MV-4-11 (cell line): ENCODE measurements around the gene PTPRN2.
"Not testable (repeated sequence)": the region's sequence is repeated elsewhere in the genome, so short reads cannot be mapped to it uniquely, and the experiment has no call there.

Experiments used
- DNase-seq: peaks from one replicate; lab custom pipeline; 2025; lab: John Stamatoyannopoulos, UW

Gene PTPRN2

DNA sequence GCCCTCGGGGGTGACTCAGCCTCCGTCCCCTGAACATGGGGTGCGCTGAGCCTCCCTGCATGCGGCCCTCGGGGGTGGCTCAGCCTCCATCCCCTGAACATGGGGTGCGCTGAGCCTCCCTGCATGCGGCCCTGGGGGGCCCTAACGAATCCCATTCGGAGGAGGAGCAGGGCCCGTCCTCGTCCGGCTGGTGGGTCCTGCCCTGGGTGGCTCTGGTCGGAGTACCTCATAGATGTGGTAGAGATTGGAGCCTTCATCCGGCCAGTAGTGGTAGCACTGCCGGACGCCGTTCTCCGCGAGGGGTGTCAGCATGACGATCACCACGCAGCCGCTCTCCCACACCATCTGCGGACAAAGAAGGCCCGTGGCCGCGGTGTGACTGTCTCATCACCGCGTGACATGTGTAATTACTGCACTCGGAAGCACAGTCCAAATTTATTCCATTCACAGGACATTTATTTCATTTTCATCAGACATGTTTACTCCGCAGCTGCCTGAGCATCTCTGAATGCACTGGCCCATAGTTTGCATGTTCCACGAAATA lies 1009.8 kb downstream of the PTPRN2 start:
- DNase-seq, result no peak

- peak; percentile 24 for DNase-seq
These were observed 1010.6 kb downstream of the PTPRN2 start for GRCh38 chr7:157577061-157577460.

GRCh38 chr7:157576415-157576814 lies 1011.2 kb downstream of the PTPRN2 start:
- DNase-seq, result no peak

DNA sequence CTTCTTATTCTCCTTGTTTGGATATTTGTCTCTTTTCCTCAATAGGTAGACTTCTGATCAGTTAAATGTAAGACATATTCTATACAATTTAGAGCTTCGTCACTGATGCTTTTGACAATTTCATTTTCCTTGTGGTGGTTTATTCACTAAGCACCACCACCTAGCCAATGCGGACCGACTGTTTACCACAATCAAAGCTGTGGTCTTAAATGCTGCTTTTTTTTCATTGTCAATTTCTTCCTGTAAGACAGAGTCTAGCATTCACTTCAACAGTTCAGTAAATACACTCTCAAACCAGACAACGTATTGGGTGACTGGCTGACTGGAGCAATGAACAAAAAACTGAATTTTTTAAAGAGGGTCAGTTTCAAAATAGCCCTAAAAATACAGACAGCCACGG lies 1011.8 kb downstream of the PTPRN2 start:
- DNase-seq, result no peak

DNA sequence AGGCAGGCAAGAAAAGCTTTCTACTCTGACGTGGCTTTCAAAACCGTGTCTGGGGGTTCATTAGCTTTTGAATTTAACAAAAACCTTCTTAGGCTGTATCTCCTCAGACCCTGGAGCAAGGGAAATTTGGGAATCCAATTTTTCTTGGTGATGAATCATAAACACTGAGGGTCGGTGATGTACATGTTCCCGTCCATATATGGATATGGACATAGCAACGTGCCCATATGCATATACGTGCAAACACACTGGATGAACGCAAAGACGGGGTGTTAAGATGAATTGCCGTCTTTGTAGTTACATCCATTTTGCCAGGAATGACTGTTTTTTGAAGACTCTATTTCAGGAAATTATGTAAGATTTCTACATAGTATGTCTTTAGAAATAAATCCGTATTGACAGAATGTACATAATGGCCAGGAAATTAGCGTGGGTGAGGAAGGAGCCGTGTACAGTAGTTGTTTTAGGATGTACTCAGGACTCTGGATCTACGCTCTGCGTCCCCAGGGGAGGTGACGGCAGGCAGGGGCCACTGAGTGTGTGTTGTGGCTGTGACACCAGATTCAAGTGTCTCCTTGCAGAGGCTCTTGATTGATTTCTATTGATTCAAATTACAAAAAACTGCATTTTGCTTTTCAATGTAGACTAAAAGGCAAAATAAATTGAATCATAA lies 1012.6 kb downstream of the PTPRN2 start:
- no peak for DNase-seq

DNA sequence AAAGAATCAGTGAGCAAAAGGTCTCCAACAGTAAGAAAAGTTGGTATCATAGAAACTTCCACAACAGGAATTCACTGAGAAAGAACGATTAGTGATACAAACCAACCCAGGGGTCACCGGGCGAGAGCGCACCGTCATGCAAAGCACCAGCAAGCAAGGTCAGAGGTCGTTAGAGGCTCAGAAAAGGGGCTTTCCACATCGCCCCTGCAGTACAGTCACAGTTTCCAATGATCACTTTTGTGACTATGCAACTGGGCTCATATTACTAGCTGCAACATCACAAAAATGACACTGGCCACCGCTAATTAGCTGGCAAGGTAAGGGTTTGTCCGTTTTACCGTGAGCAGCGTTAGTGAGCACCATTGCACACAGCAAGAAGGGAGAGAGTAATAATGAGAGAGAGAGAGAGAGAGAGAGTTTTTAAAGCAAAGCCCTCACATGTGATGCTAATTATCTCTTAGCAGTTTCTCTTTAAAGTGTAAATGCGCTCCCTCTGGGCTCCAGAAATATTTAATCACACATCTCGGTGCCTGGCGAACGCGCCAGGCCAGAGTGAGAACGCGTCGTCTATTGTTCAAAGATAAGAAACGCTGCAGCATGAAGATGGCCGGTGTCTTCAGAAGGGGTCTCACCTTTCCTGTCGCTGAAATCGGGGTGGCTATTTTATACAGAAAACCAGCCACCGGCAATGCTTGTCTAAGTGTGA lies 1013.4 kb downstream of the PTPRN2 start:
- DNase-seq, result no peak

GRCh38 chr7:157573244-157573643 lies 1014.4 kb downstream of the PTPRN2 start:
- DNase-seq, result no peak

GRCh38 chr7:157572622-157573021 lies 1015.0 kb downstream of the PTPRN2 start:
- no peak for DNase-seq

DNA sequence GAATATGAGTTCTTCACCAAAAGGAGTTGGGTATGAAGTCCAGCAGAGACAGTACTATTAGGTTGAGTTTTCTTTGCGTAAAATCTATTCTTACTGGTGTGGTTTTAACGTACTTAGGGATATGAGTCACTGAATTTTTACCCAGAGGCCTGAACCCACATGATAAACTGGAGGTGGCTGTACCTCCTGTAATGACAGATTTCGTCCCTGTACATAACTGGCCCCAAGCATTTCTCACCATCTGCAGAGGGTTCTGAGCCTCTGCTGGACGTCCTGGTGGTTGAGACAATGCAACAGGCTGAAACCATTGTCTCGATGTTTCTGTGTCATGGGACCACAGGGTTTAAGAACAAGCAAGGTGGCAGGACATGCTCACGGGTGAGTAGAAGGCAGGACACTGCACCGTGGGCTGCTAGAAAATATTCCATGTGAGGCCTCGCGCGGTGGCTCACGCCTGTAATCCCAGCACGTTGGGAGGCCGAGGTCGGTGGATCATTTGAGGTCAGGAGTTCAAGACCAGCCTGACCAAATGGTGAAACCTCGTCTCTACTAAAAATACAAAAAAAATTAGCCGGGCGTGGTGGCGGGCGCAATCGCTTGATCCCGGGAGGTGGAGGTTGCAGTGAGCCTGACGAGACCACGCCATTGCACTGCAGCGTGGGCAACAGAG lies 1017.0 kb downstream of the PTPRN2 start:
- peak; percentile 82 for DNase-seq

DNA sequence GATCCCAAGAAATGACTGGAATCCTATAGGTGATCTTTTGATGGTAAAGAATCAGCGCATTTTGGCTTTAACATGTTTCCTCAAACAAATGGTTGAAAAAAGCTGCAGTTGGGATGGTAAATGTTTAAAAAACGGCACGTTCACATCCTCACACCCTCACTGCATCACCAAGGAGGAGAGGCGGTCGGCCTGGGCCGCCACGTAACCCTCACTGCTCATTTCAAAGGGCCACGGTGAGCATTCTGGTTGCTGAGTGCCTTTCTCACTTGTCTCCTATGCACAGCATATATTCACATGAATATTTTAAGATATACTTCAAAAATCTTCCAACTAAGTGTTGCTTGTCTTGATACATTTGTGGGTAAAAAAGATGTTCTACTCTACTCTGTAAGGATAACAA lies 1017.7 kb downstream of the PTPRN2 start:
- DNase-seq, result no peak

DNA sequence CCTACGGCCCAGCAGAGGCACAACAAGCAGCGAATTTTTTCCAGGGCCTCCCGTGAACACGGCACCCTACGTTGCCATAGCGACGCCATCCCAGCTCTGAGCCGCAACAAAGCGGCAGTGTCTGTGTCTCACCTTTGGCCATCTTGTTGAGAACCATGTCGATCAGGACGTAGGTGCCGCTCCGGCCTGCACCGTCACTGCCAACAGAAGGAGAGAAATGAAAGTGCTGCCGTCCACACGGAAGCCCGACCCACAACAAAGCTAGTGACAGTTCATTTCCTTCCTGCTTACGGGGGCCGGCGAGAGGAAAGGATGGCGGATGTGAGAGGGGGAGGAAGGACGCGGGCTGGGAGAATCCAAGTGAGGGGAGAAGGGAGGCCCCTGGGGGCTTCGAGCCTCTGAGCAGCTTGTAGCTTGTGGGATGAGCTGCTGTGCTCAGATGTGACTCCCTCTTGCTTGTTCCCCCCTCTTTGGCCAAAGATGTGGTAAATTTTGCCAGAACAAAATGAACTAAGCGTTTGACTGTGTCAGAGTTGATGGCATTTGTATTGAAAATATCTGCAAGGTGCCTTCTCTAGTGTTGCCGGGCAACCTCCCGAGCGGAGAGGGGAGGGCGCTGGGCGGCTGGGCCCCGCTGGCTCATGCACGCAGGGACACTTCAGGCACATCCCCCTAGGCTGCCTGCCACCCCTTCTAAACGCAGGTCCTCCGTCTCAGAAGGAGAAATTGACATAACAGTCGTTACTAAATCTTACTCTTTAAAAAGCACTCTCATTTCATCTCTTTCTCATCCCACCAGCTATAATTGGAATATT lies 1018.6 kb downstream of the PTPRN2 start:
- DNase-seq, result peak; percentile 71

DNA sequence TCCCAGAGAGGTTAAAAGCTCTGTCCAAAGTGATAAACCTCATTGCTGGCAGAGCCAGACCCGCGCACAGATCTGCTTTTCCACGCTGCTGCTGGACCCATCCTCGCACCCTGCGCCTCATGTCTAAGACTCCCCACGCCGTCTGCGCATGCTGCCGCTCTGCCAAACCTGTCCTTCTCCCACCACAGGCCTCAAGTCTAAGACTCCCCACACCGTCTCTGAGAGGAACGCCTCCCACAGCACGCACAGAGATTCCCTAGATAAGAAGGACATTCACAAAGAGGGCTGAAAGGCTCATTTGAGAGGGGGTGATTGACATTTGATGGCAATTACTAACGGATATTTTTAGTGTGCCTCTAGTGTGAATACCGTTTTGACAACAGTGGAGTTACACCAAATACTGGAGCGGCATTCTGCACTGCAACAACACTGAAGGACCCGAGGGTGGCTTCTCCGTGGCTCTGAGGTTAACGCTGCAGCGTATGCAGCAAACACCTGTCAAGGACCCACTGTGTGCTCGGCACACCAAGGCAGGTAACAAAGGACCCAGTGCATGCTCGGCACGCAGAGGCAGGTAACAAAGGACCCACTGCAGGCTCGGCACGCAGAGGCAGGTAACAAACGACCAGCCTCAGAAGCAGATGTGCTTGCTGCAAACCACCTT lies 1019.4 kb downstream of the PTPRN2 start:
- no peak for DNase-seq

DNA sequence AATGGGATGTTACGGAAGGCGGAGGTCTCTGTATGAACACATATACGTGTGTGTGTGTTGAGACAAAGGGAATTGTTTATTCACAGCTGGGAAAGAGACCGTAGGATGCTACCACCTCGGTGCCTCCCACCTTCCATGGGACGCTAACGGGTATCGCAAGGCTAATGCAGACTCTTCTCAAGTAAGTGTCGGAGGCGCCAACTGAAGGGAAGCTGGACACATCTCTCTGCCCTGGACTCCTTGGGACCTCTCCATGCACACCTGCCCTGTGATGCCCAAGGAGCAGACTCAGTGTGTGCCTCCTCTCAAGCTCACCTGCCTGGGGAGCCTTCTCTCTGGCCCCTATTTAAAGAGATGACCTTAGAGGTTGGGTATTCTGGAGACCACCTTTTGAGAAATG lies 1020.0 kb downstream of the PTPRN2 start:
- DNase-seq, result no peak

GRCh38 chr7:157566631-157567006 lies 1021.0 kb downstream of the PTPRN2 start:
- DNase-seq, result no peak

GRCh38 chr7:157565981-157566630 lies 1021.5 kb downstream of the PTPRN2 start:
- no peak for DNase-seq

- no peak for DNase-seq
These were observed 1022.4 kb downstream of the PTPRN2 start for GRCh38 chr7:157565201-157565626.

DNA sequence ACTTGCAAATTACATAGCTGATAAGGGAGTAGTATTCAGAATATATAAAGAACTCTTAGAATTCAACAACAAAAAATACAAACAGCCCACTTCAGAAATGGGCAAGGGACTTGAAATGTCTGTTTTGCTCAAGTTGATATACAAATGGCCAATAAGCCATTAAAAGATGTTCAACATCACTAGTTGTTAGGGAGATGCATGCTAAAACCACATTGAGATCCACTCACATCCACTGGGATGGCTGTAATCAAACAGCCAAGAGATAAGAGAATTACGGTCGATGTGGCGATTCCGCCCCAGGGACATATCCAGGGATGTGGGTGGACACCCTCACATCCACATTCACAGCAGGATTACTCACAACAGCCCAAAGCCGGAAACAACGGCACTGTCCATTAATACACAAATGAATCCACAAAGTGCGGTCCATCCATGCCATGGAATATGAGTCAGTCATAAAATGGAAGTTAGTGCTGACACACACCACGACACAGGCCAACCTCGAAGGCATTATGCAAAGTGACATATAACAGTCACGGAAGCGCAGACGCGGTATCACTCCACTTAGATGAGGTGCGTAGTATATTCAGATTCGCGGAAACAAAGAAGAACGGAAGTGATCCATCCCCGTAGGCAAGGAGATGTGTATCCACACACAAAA lies 1023.0 kb downstream of the PTPRN2 start:
- DNase-seq, result peak; percentile 50

DNA sequence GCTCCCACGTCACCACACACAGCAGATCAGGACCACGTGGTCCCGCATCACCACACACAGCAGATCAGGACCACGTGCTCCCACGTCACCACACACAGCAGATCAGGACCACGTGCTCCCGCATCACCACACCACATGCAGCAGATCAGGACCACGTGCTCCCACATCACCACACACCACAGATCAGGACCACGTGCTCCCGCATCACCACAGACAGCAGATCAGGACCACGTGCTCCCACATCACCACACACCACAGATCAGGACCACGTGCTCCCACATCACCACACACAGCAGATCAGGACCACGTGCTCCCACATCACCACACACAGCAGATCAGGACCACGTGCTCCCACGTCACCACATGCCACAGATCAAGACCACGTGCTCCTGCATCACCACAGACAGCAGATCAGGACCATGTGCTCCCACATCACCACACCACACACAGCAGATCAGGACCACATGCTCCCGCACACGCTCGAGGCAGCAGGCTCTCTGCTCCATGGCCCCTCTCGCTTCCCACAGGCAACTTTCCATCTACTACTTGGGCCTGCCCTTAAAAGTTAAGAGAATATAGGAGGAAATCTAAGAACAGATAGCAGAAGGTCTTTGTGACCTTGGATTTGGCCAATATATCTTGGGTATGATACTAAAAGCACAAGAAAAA lies 1024.0 kb downstream of the PTPRN2 start:
- not testable (repeated sequence) for DNase-seq

- not testable (repeated sequence) for DNase-seq
These were observed 1024.9 kb downstream of the PTPRN2 start for GRCh38 chr7:157562522-157563398.
